DOHH2 (cell line): ENCODE results near the gene OPTC.

Source experiments
- H3F3A ChIP-seq: fragments of 200-600 bp; sonication (generic), shearing (Covaris generic); 2 replicates; pipeline ENCODE4 v1.6.0; 2016; ENCODE audit warnings: antibody characterized with exemption, mild to moderate bottlenecking; ENCODE audit not compliant: control insufficient read depth, insufficient read depth
- H3K27ac ChIP-seq: fragments of 200-600 bp; sonication (generic); 2 replicates; pipeline ENCODE4 v1.5.1; 2014; ENCODE audit warnings: low read depth, mild to moderate bottlenecking, low read length, moderate library complexity
- H3K27me3 ChIP-seq: fragments of 200-600 bp; sonication (generic); 2 replicates; pipeline ENCODE4 v1.6.1; 2014; ENCODE audit warnings: mild to moderate bottlenecking, low read length, mixed read lengths; ENCODE audit not compliant: control insufficient read depth
- H3K36me3 ChIP-seq: fragments of 200-600 bp; sonication (generic); 2 replicates; pipeline ENCODE4 v1.6.1; 2014; ENCODE audit warnings: mild to moderate bottlenecking, low read length, moderate library complexity, mixed read lengths; ENCODE audit not compliant: control insufficient read depth
- H3K4me1 ChIP-seq: fragments of 200-600 bp; sonication (generic); 2 replicates; pipeline ENCODE4 v1.6.1; 2014; ENCODE audit warnings: mild to moderate bottlenecking, low read length, mixed read lengths; ENCODE audit not compliant: control insufficient read depth
- H3K4me2 ChIP-seq: fragments of 200-600 bp; sonication (generic); 2 replicates; pipeline ENCODE4 v1.6.0; 2014; ENCODE audit warnings: mild to moderate bottlenecking, low read length, moderate library complexity
- H3K4me3 ChIP-seq: fragments of 200-600 bp; sonication (generic); 2 replicates; pipeline ENCODE4 v1.5.1; 2014; ENCODE audit warnings: mild to moderate bottlenecking, low read length, mixed read lengths
- H3K79me2 ChIP-seq: fragments of 200-600 bp; sonication (generic); 2 replicates; pipeline ENCODE4 v1.6.1; 2014; ENCODE audit warnings: mild to moderate bottlenecking, low read length, mixed read lengths; ENCODE audit not compliant: control insufficient read depth
- H3K9me2 ChIP-seq: fragments of 200-600 bp; sonication (generic); replicated peaks from 2 replicates; pipeline ENCODE4 v1.6.1; 2014; ENCODE audit warnings: mild to moderate bottlenecking, low read length, mixed read lengths; ENCODE audit not compliant: control insufficient read depth
- H3K9me3 ChIP-seq: fragments of 200-600 bp; sonication (generic); 2 replicates; pipeline ENCODE4 v1.6.1; 2014; ENCODE audit warnings: antibody characterized with exemption, low read length, mixed read lengths; ENCODE audit not compliant: control insufficient read depth, insufficient read depth
- H4K20me1 ChIP-seq: fragments of 200-600 bp; sonication (generic); 2 replicates; pipeline ENCODE4 v1.6.0; 2014; ENCODE audit warnings: low read depth, mild to moderate bottlenecking, antibody characterized with exemption, low read length, moderate library complexity; ENCODE audit not compliant: control insufficient read depth, insufficient read depth
- CTCF ChIP-seq: fragments of 200-600 bp; sonication (generic); IDR thresholded peaks from one replicate; pipeline ENCODE4 v1.5.1; 2014; ENCODE audit warnings: antibody characterized with exemption, mild to moderate bottlenecking, low read depth, low read length; ENCODE audit not compliant: poor library complexity, severe bottlenecking
- EZH2phosphoT487 ChIP-seq: fragments of 200-600 bp; sonication (generic); IDR thresholded peaks from 2 replicates; pipeline ENCODE4 v1.6.1; 2017; ENCODE audit warnings: borderline replicate concordance, mild to moderate bottlenecking, antibody characterized with exemption, low read length, moderate library complexity, mixed read lengths

OPTC gene

GRCh38 chr1:203473281-203473680 lies 20.7 kb upstream of the OPTC start:
- Histone ChIP-seq H3K4me2 (no peak overlapping the region), H3K4me3 (no peak overlapping the region), H3F3A (no peaks in the 10 kb centered on the region), H3K36me3 (no peaks in the 10 kb centered on the region), H3K4me1 (no peaks in the 10 kb centered on the region), H3K27me3 (peaks cover 39% of the 10 kb centered on the region), H3K79me2 (no peaks in the 10 kb centered on the region), H3K9me3 (no peaks in the 10 kb centered on the region), H3K27ac (no peak overlapping the region), H3K9me2 (no peaks in the 10 kb centered on the region), H4K20me1 (no peaks in the 10 kb centered on the region)
- no peak for TF ChIP-seq EZH2phosphoT487
- no peak for TF ChIP-seq CTCF

GRCh38 chr1:203473781-203474305 lies 20.1 kb upstream of the OPTC start:
- H3K79me2 ChIP-seq, result no peaks in the 10 kb centered on the region
- no peaks in the 10 kb centered on the region for H3K9me3 ChIP-seq
- H3K4me3 ChIP-seq, result no peak overlapping the region
- H3K27ac ChIP-seq, result no peak overlapping the region
- no peaks in the 10 kb centered on the region for H3F3A ChIP-seq
- H3K36me3 ChIP-seq, result no peaks in the 10 kb centered on the region
- H3K27me3 ChIP-seq, result peaks cover 44% of the 10 kb centered on the region
- H4K20me1 ChIP-seq, result no peaks in the 10 kb centered on the region
- H3K9me2 ChIP-seq, result no peaks in the 10 kb centered on the region
- H3K4me1 ChIP-seq, result no peaks in the 10 kb centered on the region
- TF ChIP-seq EZH2phosphoT487 (no peak), CTCF (no peak)
- no peak overlapping the region for H3K4me2 ChIP-seq

- Histone ChIP-seq H3K4me1 (peaks cover 2% of the 10 kb centered on the region), H4K20me1 (no peaks in the 10 kb centered on the region), H3F3A (no peaks in the 10 kb centered on the region), H3K36me3 (no peaks in the 10 kb centered on the region), H3K27ac (no peak within 1 kb of the TSS), H3K27me3 (peaks cover 46% of the 10 kb centered on the region), H3K9me3 (no peaks in the 10 kb centered on the region), H3K79me2 (no peaks in the 10 kb centered on the region), H3K4me3 (no peak within 1 kb of the TSS), H3K4me2 (no peak within 1 kb of the TSS), H3K9me2 (no peaks in the 10 kb centered on the region)
- TF ChIP-seq CTCF (no peak), EZH2phosphoT487 (no peak)
These were observed 18.7 kb upstream of the OPTC start, which contains the start of gene PRELP for GRCh38 chr1:203475012-203475981. Gene PRELP (plus strand): TSS chr1:203475806. CDS start chr1:203483185, 7,379 bp downstream.
